Measurements from ENCODE around the gene KYAT1.
"Not testable (repeated sequence)": the region's sequence is repeated elsewhere in the genome, so short reads cannot be mapped to it uniquely, and the experiment has no call there.

Gene KYAT1

DNA sequence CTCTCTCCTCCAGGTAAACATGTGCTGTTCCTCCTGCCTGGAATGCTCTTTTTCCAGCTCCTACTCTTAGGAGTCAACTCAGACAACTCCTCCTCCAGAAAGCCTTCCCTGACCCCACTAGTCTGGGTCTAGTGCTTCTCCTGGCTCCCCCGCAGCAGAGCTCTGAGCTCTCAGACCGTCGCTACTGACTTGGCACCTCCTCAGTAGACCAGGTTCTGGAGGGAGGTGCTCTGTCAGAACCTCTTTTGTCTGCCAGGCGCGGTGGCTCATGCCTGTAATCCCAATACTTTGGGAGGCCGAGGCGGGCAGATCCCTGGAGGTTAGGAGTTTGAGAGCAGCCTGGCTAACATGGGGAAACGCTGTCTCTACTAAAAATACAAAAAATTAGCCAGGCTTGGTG lies 3.6 kb upstream of the KYAT1 start:
- no peak for DNase-seq (ENCODE audit: low read depth)

DNA sequence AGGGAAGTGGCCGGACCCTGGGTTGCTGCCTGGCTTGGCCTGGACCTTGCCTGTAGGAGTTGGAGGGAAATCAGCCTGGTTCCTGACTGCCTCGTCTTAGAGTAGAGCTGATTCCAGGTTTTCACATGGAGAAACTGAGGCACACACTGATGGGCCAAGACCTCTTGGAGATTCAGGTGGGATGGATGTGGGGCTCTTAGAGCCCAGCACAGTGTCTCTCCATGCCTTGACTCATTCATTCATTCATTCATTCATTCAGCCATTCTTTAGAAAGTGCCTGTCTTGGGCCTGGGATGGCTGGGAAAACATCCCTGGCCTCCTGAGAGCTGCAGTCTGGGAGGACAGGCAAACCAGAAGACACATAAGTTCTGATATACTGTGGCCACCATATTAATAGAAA lies 2.4 kb upstream of the KYAT1 start:
- DNase-seq (ENCODE audit: low read depth), result no peak

DNA sequence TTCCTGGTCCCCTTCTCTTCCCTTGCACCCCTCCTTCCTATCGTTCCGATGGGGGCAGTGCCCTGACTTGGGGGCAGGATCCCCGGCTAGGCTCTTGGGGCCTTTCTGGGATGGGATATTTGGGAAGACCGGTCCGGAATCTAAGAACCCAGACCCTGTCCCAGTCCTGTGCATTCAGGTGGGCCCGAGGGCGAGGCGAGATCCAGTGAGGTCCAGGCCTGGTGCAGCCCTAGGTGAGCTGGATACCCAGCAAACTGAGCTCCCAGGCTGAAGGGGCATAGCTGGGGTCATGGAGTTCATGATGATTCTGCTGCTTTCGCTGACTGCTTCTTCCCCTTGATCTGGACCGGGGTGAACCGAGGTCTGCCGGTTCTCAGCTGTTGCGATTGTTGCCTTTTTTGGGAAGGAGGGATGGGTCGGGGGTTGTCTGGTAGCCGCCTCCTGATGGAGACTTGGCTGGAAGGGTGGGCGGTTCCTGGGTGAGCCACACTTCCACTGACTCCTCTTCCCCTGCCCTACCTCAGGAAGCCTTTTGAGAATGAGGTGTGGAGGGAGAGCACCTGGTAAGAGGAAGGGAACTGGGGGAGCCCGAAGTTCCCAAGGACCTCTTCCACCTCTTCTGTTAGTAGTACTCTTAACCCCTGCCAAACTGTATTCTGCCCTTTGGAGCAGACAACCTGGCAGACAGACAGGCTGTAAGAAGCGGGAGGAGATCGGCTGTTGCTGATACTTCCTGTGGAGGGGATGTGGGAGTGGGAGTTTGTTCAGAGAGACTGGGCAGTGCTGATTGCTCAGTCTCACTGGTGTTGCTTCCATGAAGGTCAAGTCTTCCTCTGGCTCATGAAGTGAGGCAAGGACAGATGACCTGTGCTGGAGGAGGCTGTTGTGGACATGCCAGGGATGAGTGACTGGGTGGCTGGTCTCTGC lies 1.2 kb upstream of the KYAT1 start:
- DNase-seq (ENCODE audit: low read depth), result no peak

- DNase-seq (ENCODE audit: low read depth), result no peak
Measured at GRCh38 chr9:128877852-128878251, 3.9 kb downstream of the KYAT1 start.

- DNase-seq (ENCODE audit: low read depth), result not testable (repeated sequence)
Measured at GRCh38 chr9:128870941-128871265, 10.8 kb downstream of the KYAT1 start.

DNA sequence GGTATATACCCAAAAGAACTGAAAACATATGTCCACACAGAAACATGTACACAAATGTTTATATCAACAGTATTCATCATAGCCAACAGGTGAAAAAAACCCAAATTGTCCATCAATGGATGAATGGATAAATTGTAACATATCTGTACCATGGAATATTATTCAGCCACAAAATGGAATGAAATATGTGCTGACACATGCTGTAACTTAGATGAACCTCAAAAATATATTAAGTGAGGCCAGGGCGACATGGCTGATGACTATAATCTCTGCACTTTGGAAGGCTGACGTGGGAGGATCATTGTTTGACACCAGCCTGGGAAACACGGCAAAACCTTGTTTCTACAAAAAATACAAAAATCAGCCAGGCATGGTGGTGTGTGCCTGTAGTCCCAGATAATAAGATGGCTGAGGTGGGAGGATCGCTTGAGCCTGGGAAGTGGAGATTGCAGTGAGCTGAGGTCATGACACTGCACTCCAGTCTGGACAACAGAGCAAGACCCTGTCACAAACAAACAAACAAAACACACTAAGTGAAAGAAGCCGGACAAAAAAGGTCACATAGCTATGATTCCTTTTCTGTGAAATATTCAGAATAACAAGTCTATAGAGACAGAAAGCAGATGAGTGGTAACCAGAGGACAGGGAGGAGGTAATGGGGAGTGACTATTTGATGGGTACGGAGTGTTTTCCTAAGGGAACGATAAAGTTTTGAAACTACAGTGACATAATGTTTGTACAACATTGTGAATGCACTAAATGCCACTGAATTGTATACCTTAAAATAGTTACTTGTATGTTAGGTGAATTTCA lies 11.4 kb downstream of the KYAT1 start:
- DNase-seq (ENCODE audit: low read depth), result no peak

- DNase-seq (ENCODE audit: low read depth), result peak; percentile 82
Measured at GRCh38 chr9:128863647-128864046, 18.1 kb downstream of the KYAT1 start.

DNA sequence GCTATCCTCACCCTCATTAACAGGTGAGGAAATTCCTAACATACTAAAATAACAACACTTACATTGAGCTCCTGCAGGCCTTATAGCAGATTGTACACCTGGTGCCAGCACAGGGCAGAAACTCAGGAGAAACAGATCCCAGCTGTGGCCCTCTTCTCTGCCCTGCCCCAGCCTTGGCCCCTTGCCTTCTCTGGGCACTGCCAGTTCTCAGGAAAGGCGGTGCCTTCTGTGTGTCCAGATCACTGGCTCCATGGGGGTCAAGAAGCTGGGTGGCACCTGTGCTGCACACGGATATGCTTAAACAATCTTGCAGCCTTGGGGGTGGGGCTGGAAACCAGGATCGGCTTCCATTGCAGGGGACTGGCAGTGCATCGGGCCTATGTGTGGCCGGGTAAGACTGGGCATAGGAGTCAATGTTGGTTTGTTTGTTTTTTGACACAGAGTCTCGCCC lies 19.3 kb downstream of the KYAT1 start:
- DNase-seq (ENCODE audit: low read depth), result no peak

- DNase-seq (ENCODE audit: low read depth), result no peak
Measured at GRCh38 chr9:128861501-128861900, 20.2 kb downstream of the KYAT1 start.

DNA sequence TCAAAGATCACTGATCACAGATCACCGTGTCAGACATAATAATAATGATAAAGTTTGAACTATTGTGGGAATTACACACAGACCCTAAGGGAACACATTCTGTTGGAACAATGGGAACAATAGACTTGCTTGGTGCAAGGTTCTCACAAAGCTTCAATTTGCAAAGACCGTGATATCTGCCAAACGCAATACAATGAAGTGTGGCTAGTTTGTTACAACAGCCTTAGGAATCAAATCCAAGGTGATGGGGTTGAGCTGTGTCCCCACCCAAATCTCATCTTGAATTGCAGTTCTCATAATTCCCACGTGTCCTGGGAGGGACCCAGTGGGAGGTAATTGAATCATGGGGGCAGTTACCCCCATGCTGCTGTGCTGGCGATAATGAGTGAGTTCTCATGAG lies 20.8 kb downstream of the KYAT1 start:
- DNase-seq (ENCODE audit: low read depth), result no peak

- DNase-seq (ENCODE audit: low read depth), result not testable (repeated sequence)
Measured at GRCh38 chr9:128858476-128858875, 23.3 kb downstream of the KYAT1 start.

GRCh38 chr9:128854454-128854853 lies 27.3 kb downstream of the KYAT1 start:
- not testable (repeated sequence) for DNase-seq (ENCODE audit: low read depth)

GRCh38 chr9:128852646-128853045 lies 29.1 kb downstream of the KYAT1 start:
- DNase-seq (ENCODE audit: low read depth), result not testable (repeated sequence)

DNA sequence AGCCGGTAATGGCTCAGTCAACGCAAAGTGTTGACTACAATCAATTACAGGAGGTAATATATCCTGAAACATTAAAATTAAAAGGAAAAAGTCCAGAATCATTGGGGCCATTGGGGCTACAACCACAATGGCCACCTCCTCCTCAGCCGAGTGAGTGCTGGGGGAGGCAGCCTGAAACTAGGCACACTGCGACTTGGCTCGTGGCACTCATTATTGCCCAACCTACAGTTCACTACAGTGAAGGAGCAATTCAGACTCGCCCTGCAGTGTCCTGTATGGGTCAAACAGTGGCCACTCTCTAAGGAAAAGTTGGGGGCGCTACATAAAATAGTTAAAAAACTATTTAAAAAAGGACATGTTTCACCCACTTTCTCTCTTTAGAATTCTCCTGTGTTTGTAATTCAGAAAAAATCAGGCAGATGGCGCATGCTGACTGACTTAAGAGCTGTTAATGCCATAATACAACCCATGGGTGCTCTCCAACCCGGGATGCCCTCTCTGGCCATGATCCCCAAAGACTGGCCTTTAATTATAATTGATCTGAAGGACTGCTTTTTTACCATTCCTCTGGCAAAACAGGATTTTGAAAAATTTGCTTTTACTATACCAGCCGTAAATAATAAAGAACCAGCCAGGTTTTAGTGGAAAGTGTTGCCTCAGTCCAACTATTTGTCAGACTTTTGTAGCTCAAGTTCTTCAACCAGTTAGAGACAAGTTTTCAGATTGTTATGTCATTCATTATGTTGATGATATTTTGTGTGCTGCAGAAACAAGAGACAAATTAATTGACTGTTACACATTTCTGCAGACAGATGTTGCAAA lies 29.8 kb downstream of the KYAT1 start:
- DNase-seq (ENCODE audit: low read depth), result not testable (repeated sequence)

DNA sequence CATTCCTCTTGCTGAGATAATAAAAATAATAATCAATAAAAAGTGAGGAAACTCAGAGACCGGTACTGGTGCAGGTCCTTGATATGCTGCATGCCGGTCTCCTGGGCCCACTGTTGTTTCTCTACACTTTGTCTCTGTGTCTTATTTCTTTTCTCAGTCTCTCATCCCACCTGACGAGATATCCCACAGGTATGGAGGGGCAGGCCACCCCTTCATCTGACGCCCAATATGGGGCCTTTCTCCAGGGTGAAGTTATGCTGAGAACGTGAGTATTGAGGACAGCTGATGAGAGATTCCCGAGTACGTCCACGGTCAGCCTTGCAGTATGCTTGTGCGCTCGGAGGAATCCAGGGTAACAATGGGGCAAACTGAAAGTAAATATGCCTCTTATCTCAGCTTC lies 30.7 kb downstream of the KYAT1 start:
- not testable (repeated sequence) for DNase-seq (ENCODE audit: low read depth)

- no peak for DNase-seq (ENCODE audit: low read depth)
Measured at GRCh38 chr9:128847803-128848202, 33.9 kb downstream of the KYAT1 start.

- DNase-seq (ENCODE audit: low read depth), result no peak
Measured at GRCh38 chr9:128846680-128847030, 35.1 kb downstream of the KYAT1 start.

- no peak for DNase-seq (ENCODE audit: low read depth)
Measured at GRCh38 chr9:128845186-128845931, 36.4 kb downstream of the KYAT1 start.

GRCh38 chr9:128843171-128843570 lies 38.6 kb downstream of the KYAT1 start:
- DNase-seq (ENCODE audit: low read depth), result not testable (repeated sequence)

GRCh38 chr9:128841694-128842492 lies 39.9 kb downstream of the KYAT1 start:
- no peak for DNase-seq (ENCODE audit: low read depth)

GRCh38 chr9:128840524-128840923 lies 41.2 kb downstream of the KYAT1 start:
- no peak for DNase-seq (ENCODE audit: low read depth)

Measured in activated gamma-delta T cell treated with anti-CD3 and anti-CD28 coated beads, Interleukin-2, amount 50 U/mL, for 16 hours (primary cell).